ENCODE data around the gene KIR2DL4. TPM values are rescaled to one million over a fixed set of nuclear protein-coding genes. Genes with fewer than 3 reads are reported as not detected.
"Not testable (repeated sequence)": the region's sequence is repeated elsewhere in the genome, so short reads cannot be mapped to it uniquely, and the experiment has no call there.

The KIR2DL4 gene
- total RNA-seq, 1 donor from 2014 or later: not detected

- DNase-seq: no peak
Observed at GRCh38 chr19:54804571-54804970, 1.2 kb downstream of the KIR2DL4 start.

- no peak for DNase-seq
Observed at GRCh38 chr19:54805665-54806515, 2.5 kb downstream of the KIR2DL4 start.

- no peak for DNase-seq
Observed at GRCh38 chr19:54806516-54806838, 3.1 kb downstream of the KIR2DL4 start.

DNA sequence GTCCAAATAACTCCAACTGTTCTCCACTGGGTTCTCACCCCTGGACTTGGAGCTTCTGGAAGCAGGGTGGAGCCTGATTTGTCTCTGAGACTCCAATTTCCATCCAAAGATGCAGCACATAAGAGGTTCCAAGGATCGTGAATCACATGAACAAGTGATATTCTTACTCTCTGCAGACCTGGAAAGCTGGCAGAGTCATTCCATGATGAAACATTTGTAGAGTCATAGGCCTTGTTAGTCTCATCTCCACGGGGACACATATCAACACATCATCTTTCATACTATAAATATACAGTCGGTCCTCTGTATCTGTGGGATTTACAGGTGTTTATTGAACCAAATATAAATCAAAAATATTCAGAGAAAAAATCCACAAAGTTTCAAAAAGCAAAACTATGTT is 11.2 kb downstream of the KIR2DL4 start:
- not testable (repeated sequence) for DNase-seq

DNA sequence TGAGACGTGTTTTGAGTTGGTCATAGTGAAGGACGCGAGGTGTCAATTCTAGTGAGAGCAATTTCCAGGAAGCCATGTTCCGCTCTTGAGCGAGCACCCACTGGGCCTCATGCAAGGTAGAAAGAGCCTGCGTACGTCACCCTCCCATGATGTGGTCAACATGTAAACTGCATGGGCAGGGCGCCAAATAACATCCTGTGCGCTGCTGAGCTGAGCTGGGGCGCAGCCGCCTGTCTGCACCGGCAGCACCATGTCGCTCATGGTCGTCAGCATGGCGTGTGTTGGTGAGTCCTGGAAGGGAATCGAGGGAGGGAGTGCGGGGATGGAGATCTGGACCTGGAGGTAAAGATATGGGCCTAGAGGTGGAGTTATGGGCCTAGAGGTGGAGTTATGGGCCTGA is 12.8 kb downstream of the KIR2DL4 start, which contains the start of gene KIR3DL1:
Gene KIR3DL1 (plus strand): TSS at position 218 of the 400 bp plus-strand sequence.
- DNase-seq: not testable (repeated sequence)

- no peak for DNase-seq
Observed at GRCh38 chr19:54817670-54818536, 14.5 kb downstream of the KIR2DL4 start.

DNA sequence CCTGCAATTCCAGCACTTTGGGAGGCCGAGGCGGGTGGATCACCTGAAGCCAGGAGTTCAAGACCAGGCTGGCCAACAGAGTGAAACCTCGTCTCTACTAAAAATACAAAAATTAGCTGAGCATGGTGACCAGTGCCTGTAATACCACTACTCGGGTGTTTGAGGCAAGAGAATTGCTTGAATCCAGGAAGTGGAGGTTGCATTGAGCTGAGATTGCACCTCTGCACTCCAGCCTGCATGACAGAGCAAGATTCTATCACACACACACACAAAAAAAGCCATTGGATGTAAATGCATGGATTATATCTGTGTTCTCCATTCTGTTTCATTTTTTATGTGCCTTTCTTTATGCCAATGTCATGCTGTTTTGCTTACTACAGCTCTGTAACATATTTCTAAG is 21.0 kb downstream of the KIR2DL4 start:
- not testable (repeated sequence) for DNase-seq

DNA sequence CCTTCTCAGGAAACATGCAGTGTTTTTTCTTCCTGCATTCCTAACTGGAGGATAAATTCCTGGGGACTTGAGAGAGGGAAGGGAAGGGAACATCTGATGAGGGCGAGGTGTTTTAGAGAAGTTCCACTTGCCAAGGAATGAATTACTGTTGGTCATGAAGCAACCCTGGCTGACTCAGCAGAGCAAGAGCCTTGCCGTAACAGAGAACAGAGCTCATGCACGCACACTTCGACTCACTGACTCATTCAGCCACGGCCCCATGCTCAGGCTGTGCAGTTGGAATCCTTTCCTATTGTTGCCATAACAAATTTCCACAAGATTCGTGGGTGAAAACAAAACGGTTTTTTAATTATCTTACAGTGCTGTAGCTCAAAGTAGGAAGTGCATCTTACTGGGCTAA is 21.9 kb downstream of the KIR2DL4 start:
- DNase-seq: not testable (repeated sequence)

- DNase-seq: not testable (repeated sequence)
Observed at GRCh38 chr19:54828064-54828463, 24.7 kb downstream of the KIR2DL4 start.

DNA sequence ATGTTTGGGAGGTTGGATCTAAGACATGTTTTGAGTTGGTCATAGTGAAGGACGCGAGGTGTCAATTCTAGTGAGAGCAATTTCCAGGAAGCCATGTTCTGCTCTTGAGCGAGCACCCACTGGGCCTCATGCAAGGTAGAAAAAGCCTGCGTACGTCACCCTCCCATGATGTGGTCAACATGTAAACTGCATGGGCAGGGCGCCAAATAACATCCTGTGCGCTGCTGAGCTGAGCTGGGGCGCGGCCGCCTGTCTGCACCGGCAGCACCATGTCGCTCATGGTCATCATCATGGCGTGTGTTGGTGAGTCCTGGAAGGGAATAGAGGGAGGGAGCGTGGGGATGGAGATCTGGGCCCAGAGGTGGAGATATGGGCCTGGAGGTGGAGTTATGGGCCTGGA is 29.1 kb downstream of the KIR2DL4 start, which contains the start of gene KIR2DS4:
Gene KIR2DS4 (plus strand): TSS at position 181 of the 400 bp plus-strand sequence.
- DNase-seq: not testable (repeated sequence)

DNA sequence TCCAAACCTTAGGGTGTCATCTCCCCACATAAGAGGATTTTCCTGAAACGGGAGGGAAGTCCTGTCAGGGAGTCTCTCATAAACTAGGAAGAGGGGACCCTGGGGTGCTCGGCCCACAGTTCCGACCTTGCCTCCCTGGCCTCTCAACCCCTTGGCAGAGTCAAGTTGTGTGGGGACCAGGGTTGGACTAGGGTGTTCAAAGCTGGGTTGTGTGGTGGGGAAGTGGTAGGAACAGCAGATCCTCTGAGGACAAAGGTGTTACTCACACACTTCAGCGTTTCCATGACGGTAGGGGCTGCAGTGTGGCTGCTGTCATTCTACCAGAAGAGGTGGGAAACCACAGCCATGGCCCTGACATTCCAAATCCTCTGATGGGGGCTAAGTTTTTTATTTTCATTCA is 31.7 kb downstream of the KIR2DL4 start:
- DNase-seq: not testable (repeated sequence)

- DNase-seq: not testable (repeated sequence)
Observed at GRCh38 chr19:54837522-54837921, 34.1 kb downstream of the KIR2DL4 start.

GRCh38 chr19:54843171-54843570 is 39.8 kb downstream of the KIR2DL4 start:
- DNase-seq: not testable (repeated sequence)

DNA sequence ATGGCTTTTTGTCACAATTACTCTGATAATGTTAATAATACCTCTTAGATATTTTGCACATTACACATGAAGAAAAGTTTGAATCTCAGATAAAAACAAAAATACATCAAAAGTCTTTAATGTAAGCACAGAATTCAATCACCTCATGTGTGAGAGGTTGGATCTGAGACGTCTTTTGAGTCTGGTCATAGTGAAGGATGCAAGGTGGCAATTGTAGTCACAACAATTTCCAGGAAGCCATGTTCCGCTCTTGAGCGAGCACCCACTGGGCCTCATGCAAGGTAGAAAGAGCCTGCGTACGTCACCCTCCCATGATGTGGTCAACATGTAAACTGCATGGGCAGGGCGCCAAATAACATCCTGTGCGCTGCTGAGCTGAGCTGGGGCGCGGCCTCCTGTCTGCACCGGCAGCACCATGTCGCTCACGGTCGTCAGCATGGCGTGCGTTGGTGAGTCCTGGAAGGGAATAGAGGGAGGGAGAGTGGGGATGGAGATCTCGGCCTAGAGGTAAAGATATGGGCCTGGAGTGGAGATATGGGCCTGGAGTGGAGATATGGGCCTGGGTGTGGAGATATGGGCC is 46.7 kb downstream of the KIR2DL4 start, which contains the start of gene KIR3DL2:
Gene KIR3DL2 (plus strand): TSS at position 383 of the 580 bp plus-strand sequence. CDS start 33 bp downstream, at position 416.
- DNase-seq: not testable (repeated sequence)

GRCh38 chr19:54850930-54851329 is 47.5 kb downstream of the KIR2DL4 start:
- no peak for DNase-seq

DNA sequence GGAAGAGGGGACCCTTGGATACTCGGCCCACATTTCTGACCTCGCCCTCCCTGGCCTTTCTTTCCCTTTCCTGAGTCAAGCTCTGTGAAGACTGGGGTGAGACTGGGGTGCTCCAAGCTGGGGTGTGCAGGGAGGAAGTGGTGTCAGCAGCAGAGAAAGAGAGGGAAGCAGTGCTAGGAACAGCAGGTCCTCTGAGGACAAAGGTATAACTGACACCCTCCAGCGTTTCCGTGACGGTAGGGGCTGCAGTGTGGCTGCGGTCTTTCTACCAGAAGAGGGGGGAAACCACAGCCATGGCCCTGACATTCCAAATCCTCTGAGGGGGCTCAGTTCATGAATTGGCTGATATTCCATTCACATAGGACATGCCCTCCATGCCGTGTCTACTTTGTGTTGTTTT is 47.9 kb downstream of the KIR2DL4 start:
- no peak for DNase-seq

DNA sequence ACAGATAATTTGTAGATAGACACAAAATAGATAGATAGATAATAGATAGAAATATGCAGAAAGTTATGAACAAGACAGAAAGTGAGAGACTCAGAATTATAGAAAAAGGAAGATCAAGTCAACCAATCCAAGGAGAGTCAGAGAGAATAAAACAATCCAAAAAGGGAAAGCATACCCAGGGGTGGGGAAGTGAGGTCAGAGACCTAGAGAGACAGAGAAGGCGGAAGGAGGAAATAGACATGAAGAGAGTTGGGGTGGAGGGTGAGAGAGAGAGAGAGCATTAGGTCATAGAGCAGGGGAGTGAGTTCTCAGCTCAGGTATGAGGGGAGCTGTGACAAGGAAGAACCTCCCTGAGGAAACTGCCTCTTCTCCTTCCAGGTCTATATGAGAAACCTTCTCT is 51.8 kb downstream of the KIR2DL4 start:
- DNase-seq: not testable (repeated sequence)

DNA sequence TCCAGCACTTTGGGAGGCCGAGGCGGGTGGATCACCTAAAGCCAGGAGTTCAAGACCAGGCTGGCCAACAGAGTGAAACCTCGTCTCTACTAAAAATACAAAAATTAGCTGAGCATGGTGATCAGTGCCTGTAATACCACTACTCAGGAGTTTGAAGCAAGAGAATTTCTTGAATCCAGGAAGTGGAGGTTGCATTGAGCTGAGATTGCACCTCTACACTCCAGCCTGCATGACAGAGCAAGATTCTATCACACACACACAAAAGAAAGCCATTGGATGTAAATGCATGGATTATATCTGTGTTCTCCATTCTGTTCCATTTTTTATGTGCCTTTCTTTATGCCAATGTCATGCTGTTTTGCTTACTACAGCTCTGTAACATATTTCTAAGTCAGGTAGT is 55.1 kb downstream of the KIR2DL4 start:
- not testable (repeated sequence) for DNase-seq

- not testable (repeated sequence) for DNase-seq
Observed at GRCh38 chr19:54859421-54859820, 56.0 kb downstream of the KIR2DL4 start.

GRCh38 chr19:54863459-54863858 is 60.0 kb downstream of the KIR2DL4 start:
- not testable (repeated sequence) for DNase-seq

All from skin of body (tissue), 2 donors.